ENCODE measurements around the gene PRELID1. TPM values are rescaled to one million over a fixed set of nuclear protein-coding genes. Genes with fewer than 3 reads are reported as not detected.

PRELID1 gene
- total RNA-seq, 4 donors from 2014 or later: 52.1 to 192 (median 142) TPM

GRCh38 chr5:177316005-177316404 lies 12.4 kb downstream of the PRELID1 start:
- H3K4me3 ChIP-seq: no peak overlapping the region
- H3K27ac ChIP-seq: no peak overlapping the region
- in situ Hi-C loops (cut with MboI; ENCODE audit: low pct_ligation_motif_present in 1 of 4, low pct_unique_long_range_greater_than_20kb in 1 of 4, low sequenced_read_pairs in 3 of 4) (loop anchor here in 1 of 4 donors (25.0 kb wide), 1 partner anchor 146 kb away; the partner anchor contains the start of gene DBN1), intact Hi-C loops (cut with DNase I; ENCODE audit: low total_unique reads) (loop anchor here (10.0 kb wide), 1 partner anchor 139 kb away; no protein-coding TSS in a partner anchor)
- WGBS, 2 donors (ENCODE audit: low coverage in 1 of 2): 66 to 91% methylated on average over 3 of the region's 3 CpGs
- H3K36me3 ChIP-seq: no peaks in the 10 kb centered on the region
- H3K4me1 ChIP-seq: peaks cover 13 to 19% (median 17%) of the 10 kb centered on the region in 4 donors
- TF ChIP-seq POLR2A (IDR thresholded peaks at IDR 0.05): no peak
- TF ChIP-seq POLR2AphosphoS5 (IDR thresholded peaks at IDR 0.05): no peak
- TF ChIP-seq, protein P1, sequence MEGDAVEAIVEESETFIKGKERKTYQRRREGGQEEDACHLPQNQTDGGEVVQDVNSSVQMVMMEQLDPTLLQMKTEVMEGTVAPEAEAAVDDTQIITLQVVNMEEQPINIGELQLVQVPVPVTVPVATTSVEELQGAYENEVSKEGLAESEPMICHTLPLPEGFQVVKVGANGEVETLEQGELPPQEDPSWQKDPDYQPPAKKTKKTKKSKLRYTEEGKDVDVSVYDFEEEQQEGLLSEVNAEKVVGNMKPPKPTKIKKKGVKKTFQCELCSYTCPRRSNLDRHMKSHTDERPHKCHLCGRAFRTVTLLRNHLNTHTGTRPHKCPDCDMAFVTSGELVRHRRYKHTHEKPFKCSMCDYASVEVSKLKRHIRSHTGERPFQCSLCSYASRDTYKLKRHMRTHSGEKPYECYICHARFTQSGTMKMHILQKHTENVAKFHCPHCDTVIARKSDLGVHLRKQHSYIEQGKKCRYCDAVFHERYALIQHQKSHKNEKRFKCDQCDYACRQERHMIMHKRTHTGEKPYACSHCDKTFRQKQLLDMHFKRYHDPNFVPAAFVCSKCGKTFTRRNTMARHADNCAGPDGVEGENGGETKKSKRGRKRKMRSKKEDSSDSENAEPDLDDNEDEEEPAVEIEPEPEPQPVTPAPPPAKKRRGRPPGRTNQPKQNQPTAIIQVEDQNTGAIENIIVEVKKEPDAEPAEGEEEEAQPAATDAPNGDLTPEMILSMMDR (IDR thresholded peaks at IDR 0.05): no peak
- TF ChIP-seq EP300 (IDR thresholded peaks at IDR 0.05; ENCODE audit: low read depth): no peak
- no peak for DNase-seq
- no peaks in the 10 kb centered on the region for H3K27me3 ChIP-seq
- no peaks in the 10 kb centered on the region for H3K9me3 ChIP-seq

- H3K9me3 ChIP-seq: no peaks in the 10 kb centered on the region
- 35 to 69% methylated on average over 3 to 7 of the region's 7 CpGs for WGBS, 2 donors (ENCODE audit: low coverage in 1 of 2)
- no peaks in the 10 kb centered on the region for H3K27me3 ChIP-seq
- no peak overlapping the region for H3K4me3 ChIP-seq
- H3K36me3 ChIP-seq: no peaks in the 10 kb centered on the region
- intact Hi-C loops (cut with DNase I; ENCODE audit: low total_unique reads): loop anchor here (10.0 kb wide), 1 partner anchor 137 kb away; no protein-coding TSS in a partner anchor
- in situ Hi-C loops (cut with MboI; ENCODE audit: low pct_ligation_motif_present in 1 of 4, low pct_unique_long_range_greater_than_20kb in 1 of 4, low sequenced_read_pairs in 3 of 4): loop anchor here in 1 of 4 donors (25.0 kb wide), 1 partner anchor 144 kb away; the partner anchor contains the start of gene DBN1
- TF ChIP-seq, protein P1 (IDR thresholded peaks at IDR 0.05): peak; percentile 83 to 89 (median 87)
- TF ChIP-seq EP300 (IDR thresholded peaks at IDR 0.05; ENCODE audit: low read depth): no peak
- H3K4me1 ChIP-seq: peaks cover 0 to 2% (median under 1%) of the 10 kb centered on the region in 4 donors
- peak; percentile 84 for DNase-seq
- H3K27ac ChIP-seq: no peak overlapping the region
Measured at GRCh38 chr5:177317959-177318377, 14.4 kb downstream of the PRELID1 start.

DNA sequence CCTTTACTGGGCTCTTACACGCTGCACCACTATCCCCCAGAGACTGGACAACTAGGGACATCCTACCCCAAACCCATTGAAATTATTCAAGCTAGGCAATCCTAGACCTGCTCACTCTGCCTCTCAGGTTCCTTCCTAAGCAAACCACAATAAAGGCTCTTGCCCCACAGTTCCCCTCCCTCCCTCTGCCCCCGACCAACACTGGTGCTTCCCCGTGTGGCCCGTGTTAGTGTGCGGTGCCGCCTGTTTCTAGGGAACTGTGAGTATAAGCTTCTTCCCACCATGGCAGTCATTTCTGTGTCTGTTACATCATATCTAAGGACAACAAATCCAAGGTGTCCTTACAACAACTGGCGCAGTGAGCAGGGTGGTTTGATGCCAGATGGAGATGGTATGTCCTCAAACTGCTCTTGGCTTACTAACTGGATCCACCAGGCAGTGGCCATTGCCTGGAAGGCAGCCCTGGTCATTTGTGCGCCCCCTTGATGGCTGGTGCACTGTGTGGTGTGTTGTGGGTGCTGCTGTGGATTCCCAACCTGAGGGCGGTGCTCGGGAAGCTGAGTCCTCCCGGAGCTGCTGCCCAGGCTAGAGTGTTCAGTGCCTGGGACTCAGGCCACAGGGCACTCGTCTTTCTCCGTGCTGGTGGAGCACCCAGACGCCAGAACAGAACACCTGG lies 16.5 kb downstream of the PRELID1 start:
- WGBS, 2 donors (ENCODE audit: low coverage in 1 of 2): 93% methylated on average over 14 of the region's 14 CpGs; no CpG with 5 or more reads in 1 of the 2 donors

GRCh38 chr5:177320879-177321278 lies 17.3 kb downstream of the PRELID1 start:
- Histone ChIP-seq H3K9me3 (no peaks in the 10 kb centered on the region), H3K4me3 (no peak overlapping the region), H3K27ac (no peak overlapping the region), H3K27me3 (no peaks in the 10 kb centered on the region), H3K4me1 (peaks cover 0 to 9% (median 4%) of the 10 kb centered on the region in 4 donors), H3K36me3 (no peaks in the 10 kb centered on the region)
- intact Hi-C loops (cut with DNase I; ENCODE audit: low total_unique reads): no loop called here
- no peak for DNase-seq
- TF ChIP-seq EP300 (IDR thresholded peaks at IDR 0.05; ENCODE audit: low read depth) (no peak), POLR2A (IDR thresholded peaks at IDR 0.05) (no peak), POLR2AphosphoS5 (IDR thresholded peaks at IDR 0.05) (no peak)
- TF ChIP-seq, protein P1 (IDR thresholded peaks at IDR 0.05): no peak
- in situ Hi-C loops (cut with MboI; ENCODE audit: low pct_ligation_motif_present in 1 of 4, low pct_unique_long_range_greater_than_20kb in 1 of 4, low sequenced_read_pairs in 3 of 4): loop anchor here in 1 of 4 donors (25.0 kb wide), 1 partner anchor 141 kb away; the partner anchor contains the start of gene DBN1
- 85% methylated on average over 7 of the region's 7 CpGs; no CpG with 5 or more reads in 1 of the 2 donors for WGBS, 2 donors (ENCODE audit: low coverage in 1 of 2)

More for the DNA sequence above, 16.5 kb downstream of the PRELID1 start:
- intact Hi-C loops (cut with DNase I; ENCODE audit: low total_unique reads): loop anchor here (10.0 kb wide), 1 partner anchor 135 kb away; no protein-coding TSS in a partner anchor
- TF ChIP-seq POLR2A (IDR thresholded peaks at IDR 0.05): no peak
- no peak for TF ChIP-seq EP300 (IDR thresholded peaks at IDR 0.05; ENCODE audit: low read depth)
- TF ChIP-seq POLR2AphosphoS5 (IDR thresholded peaks at IDR 0.05): no peak
- TF ChIP-seq, protein P1 (IDR thresholded peaks at IDR 0.05): no peak
- H3K36me3 ChIP-seq: no peaks in the 10 kb centered on the region
- H3K4me1 ChIP-seq: peaks cover 0 to 1% (median under 1%) of the 10 kb centered on the region in 4 donors
- H3K4me3 ChIP-seq: no peak overlapping the region
- no peaks in the 10 kb centered on the region for H3K27me3 ChIP-seq
- H3K9me3 ChIP-seq: no peaks in the 10 kb centered on the region
- DNase-seq: no peak
- in situ Hi-C loops (cut with MboI; ENCODE audit: low pct_ligation_motif_present in 1 of 4, low pct_unique_long_range_greater_than_20kb in 1 of 4, low sequenced_read_pairs in 3 of 4): loop anchor here in 1 of 4 donors (25.0 kb wide), 1 partner anchor 142 kb away; the partner anchor contains the start of gene DBN1
- H3K27ac ChIP-seq: no peak overlapping the region

All from transverse colon (tissue), 4 donors.